NCI-H1417 treated with DMSO at 0.1 percent for 48 hours (cell line): Measurements from ENCODE around the gene SNRNP27.

ENCODE experiments used
- DNase-seq: peaks from one replicate; lab custom pipeline; 2025; lab: John Stamatoyannopoulos, UW

Gene SNRNP27

GRCh38 chr2:69916106-69916505 is 22.4 kb downstream of the SNRNP27 start:
- no peak for DNase-seq

GRCh38 chr2:69917852-69918251 is 24.1 kb downstream of the SNRNP27 start:
- DNase-seq: no peak

GRCh38 chr2:69918401-69918800 is 24.6 kb downstream of the SNRNP27 start:
- no peak for DNase-seq

- no peak for DNase-seq
Measured at GRCh38 chr2:69923116-69923515, 29.4 kb downstream of the SNRNP27 start.

- DNase-seq: no peak
Measured at GRCh38 chr2:69926849-69927515, 33.2 kb downstream of the SNRNP27 start.

- DNase-seq: no peak
Measured at GRCh38 chr2:69931832-69932595, 38.3 kb downstream of the SNRNP27 start.

GRCh38 chr2:69932596-69932922 is 38.8 kb downstream of the SNRNP27 start:
- no peak for DNase-seq

- DNase-seq: no peak
Measured at GRCh38 chr2:69933254-69933828, 39.6 kb downstream of the SNRNP27 start.

- DNase-seq: no peak
Measured at GRCh38 chr2:69933839-69934613, 40.3 kb downstream of the SNRNP27 start.

GRCh38 chr2:69934614-69934908 is 40.8 kb downstream of the SNRNP27 start:
- DNase-seq: no peak

- no peak for DNase-seq
Measured at GRCh38 chr2:69935011-69935410, 41.3 kb downstream of the SNRNP27 start.

GRCh38 chr2:69936906-69937305 is 43.1 kb downstream of the SNRNP27 start:
- DNase-seq: no peak

GRCh38 chr2:69937968-69938367 is 44.2 kb downstream of the SNRNP27 start:
- no peak for DNase-seq

GRCh38 chr2:69939722-69940121 is 46.0 kb downstream of the SNRNP27 start:
- no peak for DNase-seq

GRCh38 chr2:69940691-69941090 is 46.9 kb downstream of the SNRNP27 start:
- DNase-seq: no peak

- no peak for DNase-seq
Measured at GRCh38 chr2:69943000-69943842, 49.5 kb downstream of the SNRNP27 start.

GRCh38 chr2:69943843-69944525 is 50.2 kb downstream of the SNRNP27 start:
- DNase-seq: no peak

GRCh38 chr2:69944756-69945155 is 51.0 kb downstream of the SNRNP27 start:
- no peak for DNase-seq

- DNase-seq: no peak
Measured at GRCh38 chr2:69945441-69945840, 51.7 kb downstream of the SNRNP27 start.

- no peak for DNase-seq
Measured at GRCh38 chr2:69945941-69946340, 52.2 kb downstream of the SNRNP27 start.
